IMR-90 (cell line): ENCODE results near the gene NRIP2.

Experiments
- CHD1 ChIP-seq: IDR thresholded peaks from 2 replicates; pipeline ENCODE4 v1.6.1; 2012; ENCODE audit warnings: low read depth, low read length, improper control_type of control experiment
- CTCF ChIP-seq: conservative IDR thresholded peaks from 2 replicates; pipeline ENCODE4 v1.5.1; 2012; ENCODE audit warnings: mild to moderate bottlenecking, low read depth, low read length, improper control_type of control experiment
- FOS ChIP-seq: fragments of 150-350 bp; IDR thresholded peaks from 2 replicates; pipeline ENCODE4 v1.6.1; 2016; ENCODE audit warnings: low read depth, low read length
- MAFK ChIP-seq: IDR thresholded peaks from 2 replicates; pipeline ENCODE4 v1.6.1; 2012; ENCODE audit warnings: low read depth, low read length, improper control_type of control experiment
- MAZ ChIP-seq: IDR thresholded peaks from 2 replicates; pipeline ENCODE4 v1.6.1; 2012; ENCODE audit warnings: low read depth, mild to moderate bottlenecking, low read length, improper control_type of control experiment, moderate library complexity, borderline replicate concordance
- MXI1 ChIP-seq: IDR thresholded peaks from 2 replicates; pipeline ENCODE4 v1.6.1; 2012; ENCODE audit warnings: low read depth, mild to moderate bottlenecking, low read length, moderate library complexity, borderline replicate concordance
- POLR2A ChIP-seq: IDR thresholded peaks from 2 replicates; pipeline ENCODE4 v1.6.1; 2012; ENCODE audit warnings: mild to moderate bottlenecking, low read depth, low read length
- RAD21 ChIP-seq: IDR thresholded peaks from 2 replicates; pipeline ENCODE4 v1.6.1; 2012; ENCODE audit warnings: low read length, improper control_type of control experiment
- RCOR1 ChIP-seq: IDR thresholded peaks from 2 replicates; pipeline ENCODE4 v1.6.1; 2012; ENCODE audit warnings: mild to moderate bottlenecking, low read length, improper control_type of control experiment; ENCODE audit not compliant: insufficient replicate concordance
- RFX5 ChIP-seq: IDR thresholded peaks from 2 replicates; pipeline ENCODE4 v1.8.0; 2012; ENCODE audit warnings: low read depth, mild to moderate bottlenecking, low read length, moderate library complexity
- SMC3 ChIP-seq: fragments of 150-350 bp; IDR thresholded peaks from 2 replicates; pipeline ENCODE4 v1.6.1; 2016; ENCODE audit warnings: low read depth, mild to moderate bottlenecking, antibody characterized with exemption, low read length, moderate library complexity

DNA sequence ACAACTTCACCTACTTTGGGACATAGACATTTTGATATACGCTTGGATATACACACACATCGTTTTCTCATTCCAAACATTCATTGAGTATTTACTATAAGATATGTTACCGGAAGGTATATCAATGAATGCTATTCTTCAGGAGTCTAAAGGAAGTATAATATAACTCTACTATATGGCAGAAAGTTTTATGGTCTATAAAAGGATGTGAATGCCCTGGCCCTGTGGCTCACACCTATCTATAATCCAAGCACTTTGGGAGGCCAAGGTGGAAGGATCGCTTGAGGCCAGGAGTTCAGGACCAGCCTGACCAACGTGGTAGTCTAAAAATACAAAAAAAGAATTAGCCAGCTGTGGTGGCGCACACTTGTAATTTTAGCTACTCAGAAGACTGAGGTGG lies 5.6 kb downstream of the NRIP2 start:
- TF ChIP-seq CTCF (no peak), RAD21 (no peak), CHD1 (no peak), FOS (no peak), RCOR1 (no peak), MAZ (no peak), SMC3 (no peak), MAFK (no peak), RFX5 (no peak), MXI1 (no peak), POLR2A (no peak)
